Gastrocnemius medialis (tissue), 4 donors: ENCODE results near the gene GCNT1.

Source experiments
- POLR2A ChIP-seq, 2 donors: fragments of 450-650 bp; IDR thresholded peaks; one replicate each; pipeline ENCODE4 v1.6.1; 2017; ENCODE audit warnings: antibody characterized with exemption in 2 of 2, mild to moderate bottlenecking in 2 of 2, moderate library complexity in 2 of 2
- TF ChIP-seq, protein P1 (sequence below), 5 experiments: fragments of 450-650 bp in 3 of 5; fragments of 200-600 bp in 2 of 5; sonication (generic) in 2 of 5; IDR thresholded peaks in 4 of 5; conservative IDR thresholded peaks in 1 of 5; 1 replicate in 4 of 5; 2 replicates in 1 of 5; pipeline ENCODE4 v1.5.1; 2016 to 2019; ENCODE audit warnings: antibody characterized with exemption in 5 of 5, mild to moderate bottlenecking in 3 of 5, moderate library complexity in 3 of 5

DNA sequence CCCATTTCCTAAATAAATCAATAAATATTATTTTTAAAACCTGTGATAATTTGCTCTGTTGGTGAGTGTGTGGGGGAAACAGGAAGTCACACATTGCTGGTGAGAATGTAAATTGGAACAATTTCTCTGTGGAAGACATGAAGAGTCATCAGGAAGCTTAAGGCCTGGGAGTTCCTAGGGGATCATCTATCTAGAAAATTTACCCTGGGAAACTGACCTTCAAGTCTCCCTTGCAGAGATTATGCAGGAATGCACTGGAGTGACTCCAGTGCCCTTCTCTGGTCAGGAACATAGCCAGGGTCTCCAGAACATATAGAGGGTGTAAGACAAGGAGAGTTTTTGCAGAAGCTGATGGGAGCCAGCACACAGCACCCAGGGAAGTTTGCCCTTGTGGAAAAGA lies 13.0 kb upstream of the GCNT1 start:
- TF ChIP-seq, protein P1, sequence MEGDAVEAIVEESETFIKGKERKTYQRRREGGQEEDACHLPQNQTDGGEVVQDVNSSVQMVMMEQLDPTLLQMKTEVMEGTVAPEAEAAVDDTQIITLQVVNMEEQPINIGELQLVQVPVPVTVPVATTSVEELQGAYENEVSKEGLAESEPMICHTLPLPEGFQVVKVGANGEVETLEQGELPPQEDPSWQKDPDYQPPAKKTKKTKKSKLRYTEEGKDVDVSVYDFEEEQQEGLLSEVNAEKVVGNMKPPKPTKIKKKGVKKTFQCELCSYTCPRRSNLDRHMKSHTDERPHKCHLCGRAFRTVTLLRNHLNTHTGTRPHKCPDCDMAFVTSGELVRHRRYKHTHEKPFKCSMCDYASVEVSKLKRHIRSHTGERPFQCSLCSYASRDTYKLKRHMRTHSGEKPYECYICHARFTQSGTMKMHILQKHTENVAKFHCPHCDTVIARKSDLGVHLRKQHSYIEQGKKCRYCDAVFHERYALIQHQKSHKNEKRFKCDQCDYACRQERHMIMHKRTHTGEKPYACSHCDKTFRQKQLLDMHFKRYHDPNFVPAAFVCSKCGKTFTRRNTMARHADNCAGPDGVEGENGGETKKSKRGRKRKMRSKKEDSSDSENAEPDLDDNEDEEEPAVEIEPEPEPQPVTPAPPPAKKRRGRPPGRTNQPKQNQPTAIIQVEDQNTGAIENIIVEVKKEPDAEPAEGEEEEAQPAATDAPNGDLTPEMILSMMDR (IDR thresholded peaks at IDR 0.05 in 4 of 5, conservative IDR thresholded peaks at IDR 0.05 in 1 of 5), result no peak
- TF ChIP-seq POLR2A (IDR thresholded peaks at IDR 0.05), result no peak
